Psoas muscle (tissue), 8 donors: ENCODE measurements around the gene ATG9A. TPM values are rescaled to one million over a fixed set of nuclear protein-coding genes. Genes with fewer than 3 reads are reported as not detected.

Experiments used
- ATAC-seq, 4 donors: fragments of 200-7000 bp; cut with Tn5 transposase; one replicate each; pipeline ENCODE4 v1.9.1; 2020; ENCODE audit warnings: moderate library complexity in 3 of 4, mild to moderate bottlenecking in 2 of 4
- DNase-seq, 2 donors: peaks; one replicate each; pipeline ENCODE4 v3.0.0-alpha.2; 2020
- H3K27ac ChIP-seq: fragments of 200-600 bp; one replicate; pipeline ENCODE4 v1.8.0; 2022
- H3K27me3 ChIP-seq, 3 donors: fragments of 200-600 bp in 1 of 3; one replicate each; pipeline versions ENCODE4 v1.6.1 to v1.8.0; 2013 to 2022; ENCODE audit warnings: low read length in 2 of 3, mild to moderate bottlenecking in 2 of 3, moderate library complexity in 1 of 3; ENCODE audit not compliant: insufficient read depth in 3 of 3
- H3K36me3 ChIP-seq, 2 donors: fragments of 200-600 bp in 1 of 2; one replicate each; pipeline versions ENCODE4 v1.6.1 to v1.8.0; 2013 to 2022; ENCODE audit warnings: low read depth in 1 of 2, mild to moderate bottlenecking in 1 of 2, moderate library complexity in 1 of 2; ENCODE audit not compliant: insufficient read depth in 1 of 2
- H3K4me1 ChIP-seq: fragments of 200-600 bp; one replicate; pipeline ENCODE4 v1.8.0; 2022
- H3K4me3 ChIP-seq: fragments of 200-600 bp; one replicate; pipeline ENCODE4 v1.8.0; 2022; ENCODE audit warnings: mild to moderate bottlenecking
- H3K9me3 ChIP-seq: fragments of 200-600 bp; one replicate; pipeline ENCODE4 v1.8.0; 2022
- WGBS, 3 donors: extraction: QIAGEN DNeasy Blood & Tissue Kit; methylation state at CpG; one replicate each; pipeline versions ENCODE4 v1.1.6 to v1.1.7; 2013; 5-methylcytosine and 5-hydroxymethylcytosine counted together
- intact Hi-C, 2 donors: fragments of 100-400 bp; cut with DNase I; formaldehyde crosslinking; loops; one replicate each; pipeline versions ENCODE4 v1.11.0 to v1.14.2; 2022
- polyA plus RNA-seq, 3 donors: library from polyadenylated mRNA; stranded (reverse); fragments of 200-250 nt; gene quantifications; one replicate each; pipeline ENCODE4 v1.2.3, GENCODE V29; 2013
- total RNA-seq, 4 donors: library from RNA; stranded (reverse); fragmentation: NEBNext Ultra II Directional in 2 of 4; extraction: Animal tissue kit (Norgen Biotek cat#: 25700) in 2 of 4; gene quantifications; one replicate each; pipeline versions ENCODE4 v1.2.1 to v1.2.4, GENCODE V29; 2021 to 2023
- TF ChIP-seq, protein P1 (sequence below): fragments of 200-600 bp; IDR thresholded peaks from one replicate; pipeline ENCODE4 v1.8.0; 2022; ENCODE audit warnings: antibody characterized with exemption
- donor health status: healthy with polysubstance abuse.
- donor health status: DM: no; HTN: no; CAD: no; lungs with moderate emphysema.
- donor health status: Bipolar disorder and iron deficiency.
- donor health status: healthy.
- donor health status: DM: yes; HTN: yes; CAD: no.
- donor health status: DM: no; HTN: no; CAD: no.
- donor health status: DM: no; HTN: no; CAD: no.
- donor health status: DM: yes; HTN: yes; CAD: no.

Gene ATG9A
- total and polyA plus RNA-seq, 7 donors, result 41.6 to 180 (median 111) TPM

- 87 to 89% (median 89%) methylated on average over 16 to 19 of the region's 19 CpGs for WGBS, 3 donors
- no peak for ATAC-seq
- H3K36me3 ChIP-seq, result peaks cover 8 to 76% of the 10 kb centered on the region in 2 donors
- H3K27me3 ChIP-seq, result no peaks in the 10 kb centered on the region
- H3K4me1 ChIP-seq, result peaks cover 23% of the 10 kb centered on the region
- H3K27ac ChIP-seq, result peak overlapping the region; percentile 36
- H3K4me3 ChIP-seq, result no peak overlapping the region
- DNase-seq, result no peak
- H3K9me3 ChIP-seq, result no peaks in the 10 kb centered on the region
- TF ChIP-seq, protein P1, sequence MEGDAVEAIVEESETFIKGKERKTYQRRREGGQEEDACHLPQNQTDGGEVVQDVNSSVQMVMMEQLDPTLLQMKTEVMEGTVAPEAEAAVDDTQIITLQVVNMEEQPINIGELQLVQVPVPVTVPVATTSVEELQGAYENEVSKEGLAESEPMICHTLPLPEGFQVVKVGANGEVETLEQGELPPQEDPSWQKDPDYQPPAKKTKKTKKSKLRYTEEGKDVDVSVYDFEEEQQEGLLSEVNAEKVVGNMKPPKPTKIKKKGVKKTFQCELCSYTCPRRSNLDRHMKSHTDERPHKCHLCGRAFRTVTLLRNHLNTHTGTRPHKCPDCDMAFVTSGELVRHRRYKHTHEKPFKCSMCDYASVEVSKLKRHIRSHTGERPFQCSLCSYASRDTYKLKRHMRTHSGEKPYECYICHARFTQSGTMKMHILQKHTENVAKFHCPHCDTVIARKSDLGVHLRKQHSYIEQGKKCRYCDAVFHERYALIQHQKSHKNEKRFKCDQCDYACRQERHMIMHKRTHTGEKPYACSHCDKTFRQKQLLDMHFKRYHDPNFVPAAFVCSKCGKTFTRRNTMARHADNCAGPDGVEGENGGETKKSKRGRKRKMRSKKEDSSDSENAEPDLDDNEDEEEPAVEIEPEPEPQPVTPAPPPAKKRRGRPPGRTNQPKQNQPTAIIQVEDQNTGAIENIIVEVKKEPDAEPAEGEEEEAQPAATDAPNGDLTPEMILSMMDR, result no peak
- intact Hi-C loops, result no loop called here
Observed at GRCh38 chr2:219220652-219221402, 8.6 kb downstream of the ATG9A start.

DNA sequence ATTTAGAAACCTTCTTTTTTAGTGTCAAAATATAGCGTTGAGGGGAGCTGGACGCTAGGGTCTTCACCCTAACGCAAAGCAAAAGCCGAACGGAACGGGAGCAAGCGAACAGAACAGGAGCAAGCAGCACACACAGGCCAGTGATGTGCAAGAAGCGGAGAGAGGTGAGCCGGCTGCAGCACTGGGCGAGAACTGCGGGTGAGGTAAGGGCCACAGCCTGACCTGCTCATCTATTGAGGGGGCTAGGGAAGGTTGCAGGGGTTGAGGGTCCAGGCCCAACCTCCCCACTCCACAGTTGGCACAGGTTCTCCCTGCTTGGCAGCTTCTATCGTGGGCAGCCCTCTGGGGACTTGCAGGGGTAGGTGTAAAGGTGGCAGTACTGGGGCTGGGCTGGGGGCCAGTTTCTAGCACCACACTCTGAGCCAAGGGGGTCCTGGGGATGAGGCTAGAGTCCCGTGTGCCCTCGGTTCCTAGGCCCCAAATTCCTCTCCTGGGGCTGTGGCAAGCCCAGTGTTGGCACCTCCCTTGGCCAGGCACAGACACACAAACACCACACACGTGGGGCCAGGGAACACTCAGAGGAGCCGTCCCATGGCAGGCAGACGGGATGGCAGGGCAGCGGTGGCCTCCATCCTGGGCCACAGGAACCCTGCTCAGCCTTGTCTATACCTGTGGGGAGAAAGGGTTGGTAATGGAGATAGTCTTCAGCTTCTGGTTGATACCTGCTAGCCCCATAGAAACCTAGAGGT is 9.5 kb downstream of the ATG9A start:
- Histone ChIP-seq H3K9me3 (no peaks in the 10 kb centered on the region), H3K27ac (peak overlapping the region; percentile 92), H3K4me1 (peaks cover 24% of the 10 kb centered on the region), H3K36me3 (peaks cover 6 to 76% of the 10 kb centered on the region in 2 donors), H3K27me3 (no peaks in the 10 kb centered on the region), H3K4me3 (peak overlapping the region; percentile 69)
- 84 to 85% (median 85%) methylated on average over 18 of the region's 18 CpGs for WGBS, 3 donors
- TF ChIP-seq, protein P1, result no peak
- intact Hi-C loops, result loop anchor here in 1 of 2 donors (5.0 kb wide), 1 partner anchor 43 kb away; the partner anchor contains the start of genes CNPPD1 and RETREG2
- DNase-seq (no peak), ATAC-seq (no peak)

- 5 to 8% (median 6%) methylated on average over 61 to 71 of the region's 71 CpGs for WGBS, 3 donors
- H3K9me3 ChIP-seq, result no peaks in the 10 kb centered on the region
- DNase-seq (peak; percentile 99), ATAC-seq (peak; percentile 87 to 88 (median 87))
- H3K27me3 ChIP-seq, result no peaks in the 10 kb centered on the region
- peaks cover 24% of the 10 kb centered on the region for H3K4me1 ChIP-seq
- TF ChIP-seq, protein P1, result no peak
- intact Hi-C loops, result loop anchor here in 1 of 2 donors (5.0 kb wide), 1 partner anchor 42 kb away; the partner anchor contains the start of genes CNPPD1 and RETREG2
- H3K36me3 ChIP-seq, result peaks cover 6 to 76% of the 10 kb centered on the region in 2 donors
- H3K27ac ChIP-seq, result peak within 1 kb of the TSS; percentile 92
- H3K4me3 ChIP-seq, result peak within 1 kb of the TSS; percentile 69
Observed at GRCh38 chr2:219218732-219219701, 10.4 kb downstream of the ATG9A start, which contains the start of gene ABCB6. ABCB6 (minus strand) TSS chr2:219218958; CDS start chr2:219218673, 285 bp downstream.

DNA sequence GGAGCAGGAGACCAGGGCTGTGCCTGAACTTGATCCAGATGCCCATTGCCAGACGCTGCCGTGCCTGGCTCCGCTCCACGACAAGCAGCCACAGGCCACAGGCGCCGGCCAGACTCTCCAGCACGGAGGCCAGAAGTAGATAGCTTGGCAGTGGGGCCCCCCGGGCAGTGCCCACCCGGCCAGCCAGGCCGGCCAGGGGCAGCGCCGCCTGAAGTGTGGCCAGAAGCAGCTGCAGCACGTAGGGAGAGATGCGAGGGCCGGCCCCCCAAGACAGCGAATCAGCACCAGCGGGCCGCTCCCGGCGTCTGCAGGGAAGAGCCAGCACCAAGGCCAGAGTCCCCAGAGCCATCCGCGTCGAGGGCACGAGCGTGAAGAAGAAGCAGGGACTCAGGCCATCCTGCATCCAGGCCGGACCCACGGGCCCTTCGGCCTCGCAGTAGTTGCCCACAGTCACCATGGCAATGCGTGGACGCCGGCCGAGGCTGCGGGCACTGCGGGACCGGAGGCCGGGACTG is 11.2 kb downstream of the ATG9A start:
- peak overlapping the region; percentile 92 for H3K27ac ChIP-seq
- intact Hi-C loops, result loop anchor here in 1 of 2 donors (5.0 kb wide), 1 partner anchor 41 kb away; the partner anchor contains the start of genes CNPPD1 and RETREG2
- ATAC-seq (peak; percentile 65 to 78 (median 73)), DNase-seq (peak; percentile 75 to 88)
- H3K4me3 ChIP-seq, result peak overlapping the region; percentile 69
- 0 to 1% (median 1%) methylated on average over 32 to 37 of the region's 37 CpGs for WGBS, 3 donors
- H3K4me1 ChIP-seq, result peaks cover 24% of the 10 kb centered on the region
- peaks cover 6 to 76% of the 10 kb centered on the region in 2 donors for H3K36me3 ChIP-seq
- no peaks in the 10 kb centered on the region for H3K9me3 ChIP-seq
- TF ChIP-seq, protein P1, result no peak
- no peaks in the 10 kb centered on the region for H3K27me3 ChIP-seq
